Fibroblast of lung (primary cell): Measurements from ENCODE around the gene SCYGR2. TPM values are rescaled to one million over a fixed set of nuclear protein-coding genes. Genes with fewer than 3 reads are reported as not detected.

ENCODE experiments used
- DNase-seq, 2 donors: peaks; one replicate each; pipeline versions ENCODE4 v3.0.0 to v3.0.0-alpha.2; 2010; ENCODE audit warnings: low read depth in 2 of 2
- H2AFZ ChIP-seq: 2 replicates; pipeline ENCODE4 v1.5.1; 2012; ENCODE audit warnings: low read length, control low read depth, inconsistent platforms
- H3K27ac ChIP-seq: 2 replicates; pipeline ENCODE4 v1.5.1; 2011; ENCODE audit warnings: low read length, control low read depth; ENCODE audit not compliant: insufficient read depth
- H3K27me3 ChIP-seq: 2 replicates; pipeline ENCODE4 v1.5.1; 2011; ENCODE audit warnings: mild to moderate bottlenecking, low read length; ENCODE audit not compliant: control insufficient read depth, insufficient read depth
- H3K36me3 ChIP-seq: 2 replicates; pipeline ENCODE4 v1.5.1; 2011; ENCODE audit warnings: low read length; ENCODE audit not compliant: control insufficient read depth, insufficient read depth
- H3K4me1 ChIP-seq: 2 replicates; pipeline ENCODE4 v1.5.1; 2011; ENCODE audit warnings: low read length; ENCODE audit not compliant: control insufficient read depth, insufficient read depth; ENCODE audit errors: extremely low read depth
- H3K4me2 ChIP-seq: 2 replicates; pipeline ENCODE4 v1.5.1; 2011; ENCODE audit warnings: low read length, control low read depth; ENCODE audit not compliant: insufficient read depth; ENCODE audit errors: extremely low read depth
- H3K4me3 ChIP-seq, 4 experiments: fragments of 200-600 bp in 1 of 4; sonication (generic) in 1 of 4; replicated peaks in 1 of 4; 2 replicates each; pipeline ENCODE4 v1.5.1; 2011 to 2016; ENCODE audit warnings: low read length in 4 of 4, low read depth in 3 of 4, mild to moderate bottlenecking in 3 of 4, control low read depth in 2 of 4, inconsistent platforms in 1 of 4, mixed read lengths in 1 of 4; ENCODE audit not compliant: insufficient read depth in 1 of 4; ENCODE audit errors: control extremely low read depth in 1 of 4
- H3K79me2 ChIP-seq: 2 replicates; pipeline ENCODE4 v1.5.1; 2012; ENCODE audit warnings: mild to moderate bottlenecking, low read length, inconsistent platforms; ENCODE audit not compliant: control insufficient read depth, insufficient read depth
- H3K9ac ChIP-seq: 2 replicates; pipeline ENCODE4 v1.5.1; 2011; ENCODE audit warnings: mild to moderate bottlenecking, low read length, control low read depth; ENCODE audit not compliant: insufficient read depth
- H3K9me3 ChIP-seq: 2 replicates; pipeline ENCODE4 v1.5.1; 2012; ENCODE audit warnings: low read depth, low read length; ENCODE audit not compliant: control insufficient read depth, insufficient read depth
- H4K20me1 ChIP-seq: 2 replicates; pipeline ENCODE4 v1.5.1; 2011; ENCODE audit warnings: low read length; ENCODE audit not compliant: control insufficient read depth, insufficient read depth; ENCODE audit errors: extremely low read depth
- CTCF ChIP-seq, 2 donors: IDR thresholded peaks in 1 of 2; conservative IDR thresholded peaks in 1 of 2; 1 replicate in 1 of 2; 2 replicates in 1 of 2; pipeline ENCODE4 v1.5.1; 2011 to 2012; ENCODE audit warnings: low read length in 2 of 2, control low read depth in 1 of 2, inconsistent platforms in 1 of 2, low read depth in 1 of 2, mild to moderate bottlenecking in 1 of 2
- EZH2 ChIP-seq: IDR thresholded peaks from 2 replicates; pipeline ENCODE4 v1.5.1; 2012; ENCODE audit warnings: low read length, control low read depth, mild to moderate bottlenecking; ENCODE audit errors: missing control alignments
- polyA plus RNA-seq, 2 donors: library from polyadenylated mRNA; depleted of rRNA in 1 of 2; stranded (reverse) in 1 of 2; unstranded in 1 of 2; fragments of >200 nt; gene quantifications; 2 replicates each; pipeline ENCODE4 v1.2.1, GENCODE V29; 2011 to 2012; ENCODE audit warnings: missing spikeins in 1 of 2
- total RNA-seq: library from RNA; depleted of rRNA; stranded (reverse); fragments of >200 nt; gene quantifications from 2 replicates; pipeline ENCODE4 v1.2.1, GENCODE V29; 2014

The SCYGR2 gene
- total and polyA plus RNA-seq, 2 donors (not counting 1 experiment from before 2014, with no cell fraction given) = not detected

GRCh38 chr2:227606476-227606875 is 7.8 kb downstream of the SCYGR2 start:
- Histone ChIP-seq H3K9me3 (no peaks in the 10 kb centered on the region), H3K36me3 (no peaks in the 10 kb centered on the region), H3K4me2 (no peak overlapping the region), H2AFZ (no peak overlapping the region), H3K27me3 (no peaks in the 10 kb centered on the region), H3K9ac (no peak overlapping the region), H3K4me3 (no peak overlapping the region), H4K20me1 (no peaks in the 10 kb centered on the region), H3K4me1 (no peaks in the 10 kb centered on the region), H3K79me2 (no peaks in the 10 kb centered on the region), H3K27ac (no peak overlapping the region)
- DNase-seq = no peak
- TF ChIP-seq EZH2 (no peak), CTCF (conservative IDR thresholded peaks at IDR 0.05 in 1 of 2, IDR thresholded peaks at IDR 0.05 in 1 of 2; ENCODE audit: low read depth in 1 of 2, low read length in 2 of 2) (no peak)

- no peaks in the 10 kb centered on the region for H3K4me1 ChIP-seq
- H3K4me2 ChIP-seq = no peak overlapping the region
- DNase-seq = no peak
Observed at GRCh38 chr2:227607941-227608340, 9.2 kb downstream of the SCYGR2 start.

GRCh38 chr2:227608561-227609338 is 10.1 kb downstream of the SCYGR2 start:
- Histone ChIP-seq H2AFZ (no peak overlapping the region), H3K79me2 (no peaks in the 10 kb centered on the region), H3K27me3 (no peaks in the 10 kb centered on the region), H3K27ac (no peak overlapping the region), H3K4me1 (no peaks in the 10 kb centered on the region), H3K9ac (no peak overlapping the region), H3K9me3 (no peaks in the 10 kb centered on the region), H3K36me3 (no peaks in the 10 kb centered on the region), H4K20me1 (no peaks in the 10 kb centered on the region), H3K4me3 (no peak overlapping the region), H3K4me2 (no peak overlapping the region)
- TF ChIP-seq CTCF (conservative IDR thresholded peaks at IDR 0.05 in 1 of 2, IDR thresholded peaks at IDR 0.05 in 1 of 2; ENCODE audit: low read depth in 1 of 2, low read length in 2 of 2) (no peak), EZH2 (no peak)
- no peak for DNase-seq

More at GRCh38 chr2:227607941-227608340, 9.2 kb downstream of the SCYGR2 start:
- Histone ChIP-seq H3K27me3 (no peaks in the 10 kb centered on the region), H3K36me3 (no peaks in the 10 kb centered on the region), H2AFZ (no peak overlapping the region), H4K20me1 (no peaks in the 10 kb centered on the region), H3K27ac (no peak overlapping the region), H3K4me3 (no peak overlapping the region), H3K9me3 (no peaks in the 10 kb centered on the region), H3K79me2 (no peaks in the 10 kb centered on the region), H3K9ac (no peak overlapping the region)
- TF ChIP-seq EZH2 (no peak), CTCF (conservative IDR thresholded peaks at IDR 0.05 in 1 of 2, IDR thresholded peaks at IDR 0.05 in 1 of 2; ENCODE audit: low read depth in 1 of 2, low read length in 2 of 2) (no peak)
